HepG2 (cell line): Measurements from ENCODE around the gene UBR3. TPM values are rescaled to one million over a fixed set of nuclear protein-coding genes. Genes with fewer than 3 reads are reported as not detected.

Experiments
- ATAC-seq: fragments of 200-7000 bp; cut with Tn5 transposase; 3 replicates; pipeline ENCODE4 v1.9.1; 2020; ENCODE audit warnings: mild to moderate bottlenecking, moderate library complexity
- BruUV-seq: library from RNA; stranded (reverse); fragments of 400-500 nt; replicated peaks from 2 replicates; lab custom pipeline; 2021; lab: Mats Ljungman, UMichigan
- CTCF ChIA-PET: fragments of 300-600 bp; formaldehyde crosslinking; extraction: SDS; loops from one replicate; lab custom pipeline; 2021; ENCODE audit warnings: low total read pairs, inconsistent platforms, low intra/inter-chr PET ratio; lab: Yijun Ruan, JAX
- POLR2A ChIA-PET: fragments of 350-600 bp; sonication (Branson Sonifier 250); formaldehyde crosslinking; loops from one replicate; lab custom pipeline; 2020; ENCODE audit warnings: antibody characterized with exemption, inconsistent platforms; lab: Yijun Ruan, JAX
- DNase-seq: peaks from one replicate; pipeline ENCODE4 v3.0.0-alpha.2; 2015; ENCODE audit warnings: low spot score
- FAIRE-seq: peaks from 3 replicates; lab custom pipeline; 2011; peaks lifted over from hg19 to GRCh38; lab: Jason Lieb, UNC
- H2AFZ ChIP-seq: one replicate; pipeline ENCODE4 v1.6.1; 2011; ENCODE audit warnings: low read length, inconsistent platforms
- H3K27ac ChIP-seq: fragments of 300-600 bp; 3 replicates; pipeline ENCODE4 v1.8.0; 2011; ENCODE audit warnings: mixed run types, mild to moderate bottlenecking, mixed read lengths, low read length, inconsistent platforms; ENCODE audit not compliant: insufficient read depth; ENCODE audit errors: extremely low read length
- H3K27me3 ChIP-seq, 2 experiments: fragments of 200-600 bp in 1 of 2; 2 replicates in 1 of 2; 3 replicates in 1 of 2; pipeline versions ENCODE4 v1.6.0 to v1.8.0; 2011; ENCODE audit warnings: low read length in 2 of 2, mild to moderate bottlenecking in 2 of 2, moderate library complexity in 2 of 2, inconsistent platforms in 1 of 2; ENCODE audit not compliant: insufficient read depth in 2 of 2, control insufficient read depth in 1 of 2
- H3K36me3 ChIP-seq, 2 experiments: fragments of 200-600 bp in 1 of 2; replicated peaks in 1 of 2; 2 replicates in 1 of 2; 3 replicates in 1 of 2; pipeline versions ENCODE4 v1.5.1 to v1.8.0; 2011; ENCODE audit warnings: low read length in 2 of 2, inconsistent platforms in 1 of 2; ENCODE audit not compliant: insufficient read depth in 2 of 2, control insufficient read depth in 1 of 2
- H3K4me1 ChIP-seq: 2 replicates; pipeline ENCODE4 v1.5.1; 2012; ENCODE audit warnings: low read length, inconsistent platforms; ENCODE audit not compliant: insufficient read depth
- H3K4me2 ChIP-seq: 2 replicates; pipeline ENCODE4 v1.6.0; 2011; ENCODE audit warnings: low read depth, low read length, inconsistent platforms
- H3K4me3 ChIP-seq, 3 experiments: fragments of 200-600 bp in 1 of 3; sonication (generic), shearing (Covaris generic) in 1 of 3; replicated peaks in 1 of 3; 2 replicates each; pipeline ENCODE4 v1.5.1; 2011 to 2016; ENCODE audit warnings: low read length in 3 of 3, inconsistent platforms in 2 of 3, low read depth in 2 of 3, mild to moderate bottlenecking in 2 of 3, control low read depth in 1 of 3, mixed read lengths in 1 of 3; ENCODE audit not compliant: insufficient read depth in 1 of 3
- H3K79me2 ChIP-seq: one replicate; pipeline ENCODE4 v1.6.1; 2011; ENCODE audit warnings: low read length, inconsistent platforms; ENCODE audit not compliant: insufficient read depth
- H3K9ac ChIP-seq: 2 replicates; pipeline ENCODE4 v1.6.0; 2011; ENCODE audit warnings: mild to moderate bottlenecking, low read depth, low read length, inconsistent platforms; ENCODE audit not compliant: insufficient read depth
- H3K9me3 ChIP-seq: 2 replicates; pipeline ENCODE4 v1.5.1; 2012; ENCODE audit warnings: mild to moderate bottlenecking, low read length
- H4K20me1 ChIP-seq: 2 replicates; pipeline ENCODE4 v1.6.0; 2011; ENCODE audit warnings: inconsistent platforms, mild to moderate bottlenecking, low read length, moderate library complexity; ENCODE audit not compliant: insufficient read depth
- CAMTA2 ChIP-seq: sonication (generic); formaldehyde crosslinking; IDR thresholded peaks from 2 replicates; pipeline ENCODE4 v1.4.0; 2020; ENCODE audit warnings: mild to moderate bottlenecking, missing genetic modification reagents, borderline replicate concordance
- CBX1 ChIP-seq: IDR thresholded peaks from one replicate; pipeline ENCODE4 v1.6.1; 2016; ENCODE audit warnings: antibody characterized with exemption, low read depth
- HOXA5 ChIP-seq: sonication (generic); formaldehyde crosslinking; IDR thresholded peaks from 2 replicates; pipeline ENCODE4 v1.4.0; 2020; ENCODE audit warnings: missing genetic modification reagents
- ISX ChIP-seq: sonication (generic); formaldehyde crosslinking; conservative IDR thresholded peaks from 2 replicates; pipeline ENCODE4 v1.5.0; 2020; ENCODE audit warnings: missing genetic modification reagents
- MEIS1 ChIP-seq: sonication (generic); formaldehyde crosslinking; IDR thresholded peaks from 2 replicates; pipeline ENCODE4 v1.9.0; 2021; ENCODE audit warnings: mild to moderate bottlenecking, missing genetic modification reagents, moderate library complexity, borderline replicate concordance
- PHF21A ChIP-seq: sonication (generic); formaldehyde crosslinking; IDR thresholded peaks from 2 replicates; pipeline ENCODE4 v1.5.0; 2020; ENCODE audit warnings: mild to moderate bottlenecking, missing genetic modification reagents
- RBFOX2 ChIP-seq: fragments of 200-400 bp; formaldehyde crosslinking; IDR thresholded peaks from 2 replicates; pipeline ENCODE4 v1.6.1; 2017; ENCODE audit warnings: low read depth, mild to moderate bottlenecking, low read length
- RFX3 ChIP-seq: IDR thresholded peaks from 2 replicates; pipeline ENCODE4 v1.6.1; 2016; ENCODE audit warnings: missing biosample characterization, missing genetic modification reagents
- SUZ12 ChIP-seq: fragments of 150-350 bp; IDR thresholded peaks from 2 replicates; pipeline ENCODE4 v1.6.1; 2014; ENCODE audit warnings: low read depth, low read length
- TFDP1 ChIP-seq: IDR thresholded peaks from 2 replicates; pipeline ENCODE4 v1.6.1; 2016; ENCODE audit warnings: missing compliant biosample characterization, missing genetic modification reagents, borderline replicate concordance
- ZFP36L1 ChIP-seq: sonication (generic); formaldehyde crosslinking; IDR thresholded peaks from 2 replicates; pipeline ENCODE4 v1.8.0; 2022; ENCODE audit warnings: mild to moderate bottlenecking, missing genetic modification reagents, moderate library complexity
- ZNF18 ChIP-seq: sonication (generic); formaldehyde crosslinking; IDR thresholded peaks from 2 replicates; pipeline ENCODE4 v1.8.0; 2022; ENCODE audit warnings: mild to moderate bottlenecking, missing genetic modification reagents; ENCODE audit not compliant: insufficient replicate concordance
- ZNF280B ChIP-seq: sonication (generic); formaldehyde crosslinking; IDR thresholded peaks from 2 replicates; pipeline ENCODE4 v1.5.0; 2020; ENCODE audit warnings: missing genetic modification reagents, mild to moderate bottlenecking, borderline replicate concordance
- ZNF432 ChIP-seq: sonication (generic); formaldehyde crosslinking; IDR thresholded peaks from 2 replicates; pipeline ENCODE4 v1.5.0; 2020; ENCODE audit warnings: missing genetic modification reagents, mild to moderate bottlenecking, borderline replicate concordance
- ZNF616 ChIP-seq: sonication (generic); formaldehyde crosslinking; IDR thresholded peaks from 2 replicates; pipeline ENCODE4 v1.5.0; 2020; ENCODE audit warnings: low read depth, mild to moderate bottlenecking, missing genetic modification reagents
- ZNF740 ChIP-seq: sonication (generic); formaldehyde crosslinking; IDR thresholded peaks from 2 replicates; pipeline ENCODE4 v1.4.0; 2020; ENCODE audit warnings: missing genetic modification reagents
- ZNF773 ChIP-seq: sonication (generic); formaldehyde crosslinking; IDR thresholded peaks from 2 replicates; pipeline ENCODE4 v1.4.0; 2020; ENCODE audit warnings: missing genetic modification reagents, borderline replicate concordance
- WGBS: methylation state at CpG from one replicate; pipeline ENCODE4 v1.1.6; 2017; ENCODE audit warnings: low lambda C conversion rate; 5-methylcytosine and 5-hydroxymethylcytosine counted together
- in situ Hi-C: cut with HindIII; loops from 2 replicates; pipeline ENCODE4 v1.10.0; 2017; ENCODE audit warnings: low pct_unique_long_range_greater_than_20kb; ENCODE audit not compliant: extremely low pct_ligation_motif_present
- intact Hi-C: fragments of 100-400 bp; cut with micrococcal nuclease; formaldehyde crosslinking; loops from one replicate; pipeline ENCODE4 v1.10.0; 2022; ENCODE audit not compliant: unreplicated experiment
- polyA plus RNA-seq, 8 experiments: library from polyadenylated mRNA; depleted of rRNA in 3 of 8; stranded (reverse) in 7 of 8; unstranded in 1 of 8; fragments of >200 nt; fragmentation: Illumina TruSeq in 4 of 8; extraction: Trizol in 4 of 8; gene quantifications; 2 replicates each; pipeline versions ENCODE4 v1.2.1 to v1.2.3, GENCODE V29; 2011 to 2016; ENCODE audit warnings: low read depth in 4 of 8, missing spikeins in 1 of 8, mixed read lengths in 1 of 8; ENCODE audit not compliant: insufficient read depth in 1 of 8
- total RNA-seq, 5 experiments: library from RNA; depleted of rRNA; stranded (reverse); fragments of >200 nt; fragmentation: Illumina TruSeq; extraction: Trizol; gene quantifications; 2 replicates each; pipeline ENCODE4 v1.2.3, GENCODE V29; 2016; ENCODE audit warnings: low read depth in 1 of 5

The UBR3 gene
- total and polyA plus RNA-seq, 2 of the 13 experiments (the other 11 are each of a cell fraction or from before 2014, with no cell fraction given): 15.1 to 28.0 TPM

- H3K27ac ChIP-seq: no peak overlapping the region
- no peak overlapping the region for H2AFZ ChIP-seq
- ChIA-PET POLR2A (no interaction called here), CTCF (no interaction called here)
- no peaks in the 10 kb centered on the region for H3K27me3 ChIP-seq
- H3K4me2 ChIP-seq: no peak overlapping the region
- intact Hi-C loops (loop anchor here (1.0 kb wide), 1 partner anchor 45 kb away; no protein-coding TSS in a partner anchor), in situ Hi-C loops (no loop called here)
- H3K4me1 ChIP-seq: no peaks in the 10 kb centered on the region
- no peaks in the 10 kb centered on the region for H3K79me2 ChIP-seq
- DNase-seq (no peak), FAIRE-seq (no peak), ATAC-seq (no peak)
- H3K36me3 ChIP-seq: peaks cover 0 to 21% of the 10 kb centered on the region in 2 experiments; a peak in 4 of 5 replicates
- WGBS: 97% methylated on average over 3 of the region's 3 CpGs
- TF ChIP-seq HOXA5 (CRISPR knock-in tag): no peak
- TF ChIP-seq CBX1: no peak
- TF ChIP-seq ZNF616 (CRISPR knock-in tag): no peak
- TF ChIP-seq MEIS1 (CRISPR knock-in tag): no peak
- no peak for TF ChIP-seq RFX3 (CRISPR knock-in tag)
- TF ChIP-seq ZFP36L1: no peak
- no peak for TF ChIP-seq CAMTA2
- TF ChIP-seq ZNF18: no peak
- no peak for TF ChIP-seq ZNF432 (CRISPR knock-in tag)
- TF ChIP-seq ISX (CRISPR knock-in tag): no peak
- TF ChIP-seq PHF21A (CRISPR knock-in tag): no peak
- no peak for TF ChIP-seq ZNF773 (CRISPR knock-in tag)
- TF ChIP-seq SUZ12: no peak
- no peak for TF ChIP-seq ZNF280B (CRISPR knock-in tag)
- no peak for TF ChIP-seq RBFOX2
- no peak for TF ChIP-seq TFDP1 (CRISPR knock-in tag)
- no peak for TF ChIP-seq ZNF740 (CRISPR knock-in tag)
- H3K4me3 ChIP-seq: no peak overlapping the region
- BruUV-seq: no TSS peak
- H3K9ac ChIP-seq: no peak overlapping the region
- H3K9me3 ChIP-seq: no peaks in the 10 kb centered on the region
- no peaks in the 10 kb centered on the region for H4K20me1 ChIP-seq
Measured at GRCh38 chr2:169900686-169901085, 73.4 kb downstream of the UBR3 start.
